Loucy (cell line): ENCODE measurements around the gene GRAP.
"Not testable (repeated sequence)": the region's sequence is repeated elsewhere in the genome, so short reads cannot be mapped to it uniquely, and the experiment has no call there.

Experiments
- H2AFZ ChIP-seq: fragments of 200-600 bp; sonication (generic); 2 replicates; pipeline ENCODE4 v1.6.0; 2016; ENCODE audit warnings: antibody characterized with exemption, mild to moderate bottlenecking, low read length, moderate library complexity
- H3F3A ChIP-seq: fragments of 200-600 bp; 2 replicates; pipeline ENCODE4 v1.6.0; 2016; ENCODE audit warnings: antibody characterized with exemption, low read depth, mild to moderate bottlenecking
- H3K27me3 ChIP-seq: fragments of 200-600 bp; sonication (generic); 2 replicates; pipeline ENCODE4 v1.6.1; 2014; ENCODE audit warnings: low read length, mild to moderate bottlenecking; ENCODE audit not compliant: insufficient read depth, poor library complexity, severe bottlenecking
- H3K36me3 ChIP-seq: fragments of 200-600 bp; sonication (generic); 2 replicates; pipeline ENCODE4 v1.6.1; 2016; ENCODE audit warnings: low read length; ENCODE audit not compliant: insufficient read depth
- H3K4me1 ChIP-seq: fragments of 200-600 bp; sonication (generic); 2 replicates; pipeline ENCODE4 v1.5.1; 2014; ENCODE audit warnings: low read length, mild to moderate bottlenecking; ENCODE audit not compliant: insufficient read depth, poor library complexity, severe bottlenecking
- H3K4me2 ChIP-seq: fragments of 200-600 bp; sonication (generic); 2 replicates; pipeline ENCODE4 v1.6.0; 2014; ENCODE audit warnings: antibody characterized with exemption, low read length, low read depth, mild to moderate bottlenecking; ENCODE audit not compliant: poor library complexity, severe bottlenecking
- H3K4me3 ChIP-seq: fragments of 200-600 bp; sonication (generic); 2 replicates; pipeline ENCODE4 v1.5.1; 2014; ENCODE audit warnings: low read length, mild to moderate bottlenecking, mixed read lengths; ENCODE audit not compliant: poor library complexity, severe bottlenecking
- H3K79me2 ChIP-seq: fragments of 200-600 bp; sonication (generic); 2 replicates; pipeline ENCODE4 v1.6.1; 2014; ENCODE audit warnings: low read length; ENCODE audit not compliant: insufficient read depth
- H3K9ac ChIP-seq: fragments of 200-600 bp; sonication (generic); 2 replicates; pipeline ENCODE4 v1.6.0; 2014; ENCODE audit warnings: mild to moderate bottlenecking, low read depth, low read length, moderate library complexity; ENCODE audit not compliant: poor library complexity, severe bottlenecking
- H3K9me2 ChIP-seq: fragments of 200-600 bp; sonication (generic); replicated peaks from 2 replicates; pipeline ENCODE4 v1.6.1; 2016; ENCODE audit warnings: low read depth, low read length, mixed read lengths
- H3K9me3 ChIP-seq: fragments of 200-600 bp; sonication (generic); 2 replicates; pipeline ENCODE4 v1.6.1; 2014; ENCODE audit warnings: mild to moderate bottlenecking, antibody characterized with exemption, low read length, low read depth; ENCODE audit not compliant: insufficient read depth
- H4K20me1 ChIP-seq: fragments of 200-600 bp; sonication (generic); 2 replicates; pipeline ENCODE4 v1.6.0; 2014; ENCODE audit warnings: antibody characterized with exemption, low read length, mild to moderate bottlenecking; ENCODE audit not compliant: insufficient read depth, poor library complexity, severe bottlenecking
- CTCF ChIP-seq: fragments of 200-600 bp; sonication (generic); conservative IDR thresholded peaks from 2 replicates; pipeline ENCODE4 v1.5.1; 2014; ENCODE audit warnings: mild to moderate bottlenecking, antibody characterized with exemption, low read length
- EZH2phosphoT487 ChIP-seq: fragments of 200-600 bp; IDR thresholded peaks from 2 replicates; pipeline ENCODE4 v1.6.1; 2018; ENCODE audit warnings: antibody characterized with exemption, mild to moderate bottlenecking, moderate library complexity, borderline replicate concordance

Gene GRAP

GRCh38 chr17:19022747-19023146 is 24.0 kb downstream of the GRAP start:
- H3K4me1 ChIP-seq, result no peaks in the 10 kb centered on the region
- peaks cover 20% of the 10 kb centered on the region; the same call in 1 of the 2 replicates for H3K36me3 ChIP-seq
- no peaks in the 10 kb centered on the region for H4K20me1 ChIP-seq
- H2AFZ ChIP-seq, result no peak overlapping the region
- no peak overlapping the region for H3K4me2 ChIP-seq
- no peak overlapping the region for H3K9ac ChIP-seq
- no peaks in the 10 kb centered on the region for H3F3A ChIP-seq
- H3K79me2 ChIP-seq, result no peaks in the 10 kb centered on the region
- H3K9me3 ChIP-seq, result no peaks in the 10 kb centered on the region
- no peaks in the 10 kb centered on the region for H3K9me2 ChIP-seq
- TF ChIP-seq CTCF (no peak), EZH2phosphoT487 (no peak)
- H3K4me3 ChIP-seq, result no peak overlapping the region
- no peaks in the 10 kb centered on the region for H3K27me3 ChIP-seq

- Histone ChIP-seq H2AFZ (no peak overlapping the region), H3K4me1 (no peaks in the 10 kb centered on the region), H3K27me3 (no peaks in the 10 kb centered on the region), H3K9me2 (no peaks in the 10 kb centered on the region), H3K4me3 (no peak overlapping the region), H3K79me2 (no peaks in the 10 kb centered on the region), H3K4me2 (no peak overlapping the region), H4K20me1 (no peaks in the 10 kb centered on the region), H3K9ac (no peak overlapping the region), H3F3A (no peaks in the 10 kb centered on the region), H3K9me3 (no peaks in the 10 kb centered on the region), H3K36me3 (peaks cover 20% of the 10 kb centered on the region; the same call in 1 of the 2 replicates)
- no peak for TF ChIP-seq EZH2phosphoT487
- no peak for TF ChIP-seq CTCF
Measured at GRCh38 chr17:19022128-19022527, 24.6 kb downstream of the GRAP start.

- no peaks in the 10 kb centered on the region for H3K9me2 ChIP-seq
- no peaks in the 10 kb centered on the region for H3K79me2 ChIP-seq
- H3F3A ChIP-seq, result no peaks in the 10 kb centered on the region
- no peak overlapping the region for H3K4me2 ChIP-seq
- H3K36me3 ChIP-seq, result peaks cover 20% of the 10 kb centered on the region; the same call in 1 of the 2 replicates
- H3K9ac ChIP-seq, result no peak overlapping the region
- H2AFZ ChIP-seq, result no peak overlapping the region
- H4K20me1 ChIP-seq, result no peaks in the 10 kb centered on the region
- no peaks in the 10 kb centered on the region for H3K27me3 ChIP-seq
- TF ChIP-seq CTCF (no peak), EZH2phosphoT487 (no peak)
- H3K4me3 ChIP-seq, result no peak overlapping the region
- no peaks in the 10 kb centered on the region for H3K9me3 ChIP-seq
- no peaks in the 10 kb centered on the region for H3K4me1 ChIP-seq
Measured at GRCh38 chr17:19021622-19022083, 25.1 kb downstream of the GRAP start.

- not testable (repeated sequence) for H4K20me1 ChIP-seq, H3K9me3 ChIP-seq, H3F3A ChIP-seq
Measured at GRCh38 chr17:19021011-19021621, 25.6 kb downstream of the GRAP start.

More at GRCh38 chr17:19021011-19021621, 25.6 kb downstream of the GRAP start:
- H3K4me1 ChIP-seq, H2AFZ ChIP-seq, H3K4me3 ChIP-seq, H3K79me2 ChIP-seq, H3K9ac ChIP-seq, H3K27me3 ChIP-seq, H3K4me2 ChIP-seq, H3K9me2 ChIP-seq: not testable (repeated sequence)
- H3K36me3 ChIP-seq, result peaks cover 20% of the 10 kb centered on the region; the same call in 1 of the 2 replicates
